H1 (cell line): ENCODE measurements around the gene AUH. TPM values are rescaled to one million over a fixed set of nuclear protein-coding genes. Genes with fewer than 3 reads are reported as not detected.

Experiments used
- CTCF ChIA-PET: fragments of 300-600 bp; sonication (Branson Sonifier 250); formaldehyde crosslinking; loops from one replicate; lab custom pipeline; 2021; ENCODE audit not compliant: partially characterized antibody; lab: Charles Lee
- POLR2A ChIA-PET: fragments of 300-600 bp; sonication (Branson Sonifier 250); formaldehyde crosslinking; loops from one replicate; lab custom pipeline; 2021; ENCODE audit warnings: inconsistent platforms; ENCODE audit not compliant: partially characterized antibody; lab: Charles Lee
- DNase-seq, 2 experiments: peaks; one replicate each; pipeline versions ENCODE4 v3.0.0 to v3.0.0-alpha.2; 2010 to 2022; ENCODE audit warnings: low spot score in 2 of 2, low read depth in 1 of 2, mixed read lengths in 1 of 2
- FAIRE-seq: peaks from 2 replicates; lab custom pipeline; 2011; peaks lifted over from hg19 to GRCh38; lab: Jason Lieb, UNC
- H2AFZ ChIP-seq: 2 replicates; pipeline ENCODE4 v1.8.1; 2012; ENCODE audit warnings: low read length, inconsistent platforms
- H2AK5ac ChIP-seq: 2 replicates; pipeline ENCODE4 v1.6.1; 2013; ENCODE audit warnings: low read depth, low read length
- H2BK120ac ChIP-seq: replicated peaks from 2 replicates; pipeline ENCODE3; 2013; ENCODE audit warnings: low read depth, low read length, inconsistent platforms
- H2BK12ac ChIP-seq: 2 replicates; pipeline ENCODE4 v1.6.1; 2013; ENCODE audit warnings: low read depth, low read length
- H2BK15ac ChIP-seq: 2 replicates; pipeline ENCODE4 v1.6.1; 2013; ENCODE audit warnings: low read length
- H2BK20ac ChIP-seq: 2 replicates; pipeline ENCODE4 v1.6.1; 2013; ENCODE audit warnings: low read length
- H2BK5ac ChIP-seq: 2 replicates; pipeline ENCODE4 v1.6.1; 2013; ENCODE audit warnings: low read depth, low read length
- H3K14ac ChIP-seq: 2 replicates; pipeline ENCODE4 v1.6.1; 2013; ENCODE audit warnings: inconsistent platforms; ENCODE audit not compliant: insufficient read length
- H3K18ac ChIP-seq: 2 replicates; pipeline ENCODE4 v1.6.1; 2013; ENCODE audit warnings: low read length; ENCODE audit errors: extremely low read depth
- H3K23ac ChIP-seq: 2 replicates; pipeline ENCODE4 v1.6.1; 2013; ENCODE audit warnings: inconsistent platforms; ENCODE audit not compliant: insufficient read length
- H3K23me2 ChIP-seq: 2 replicates; pipeline ENCODE4 v1.6.1; 2013; ENCODE audit warnings: low read depth, low read length
- H3K27ac ChIP-seq: 2 replicates; pipeline ENCODE4 v1.6.1; 2011; ENCODE audit warnings: low read depth, low read length, inconsistent platforms
- H3K27me3 ChIP-seq, 4 experiments: replicated peaks in 1 of 4; 1 replicate in 1 of 4; 2 replicates in 3 of 4; pipeline versions ENCODE4 v1.6.1 to v1.8.1; 2011 to 2013; ENCODE audit warnings: low read length in 3 of 4, mild to moderate bottlenecking in 3 of 4, inconsistent platforms in 2 of 4, mixed read lengths in 2 of 4, moderate library complexity in 1 of 4; ENCODE audit not compliant: control insufficient read depth in 3 of 4, insufficient read depth in 3 of 4; ENCODE audit errors: extremely low read depth in 1 of 4
- H3K36me3 ChIP-seq, 4 experiments: 2 replicates each; pipeline versions ENCODE4 v1.6.1 to v1.8.1; 2011 to 2013; ENCODE audit warnings: mild to moderate bottlenecking in 4 of 4, low read length in 3 of 4, moderate library complexity in 2 of 4, control low read depth in 1 of 4, inconsistent platforms in 1 of 4; ENCODE audit not compliant: insufficient read depth in 4 of 4, control insufficient read depth in 2 of 4
- H3K4ac ChIP-seq: replicated peaks from 2 replicates; pipeline ENCODE3; 2013; ENCODE audit warnings: low read length, low read depth, mixed read lengths, inconsistent platforms; ENCODE audit not compliant: insufficient read length
- H3K4me1 ChIP-seq, 4 experiments: replicated peaks in 1 of 4; 1 replicate in 1 of 4; 2 replicates in 3 of 4; pipeline versions ENCODE4 v1.6.1 to v1.8.1; 2011 to 2013; ENCODE audit warnings: low read length in 3 of 4, inconsistent platforms in 2 of 4, mixed read lengths in 1 of 4; ENCODE audit not compliant: insufficient read depth in 4 of 4, control insufficient read depth in 3 of 4
- H3K4me2 ChIP-seq, 2 experiments: 2 replicates each; pipeline versions ENCODE4 v1.6.1 to v1.8.1; 2011 to 2013; ENCODE audit warnings: low read depth in 2 of 2, low read length in 2 of 2, control low read depth in 1 of 2, inconsistent platforms in 1 of 2, mild to moderate bottlenecking in 1 of 2; ENCODE audit not compliant: insufficient read depth in 1 of 2
- H3K4me3 ChIP-seq, 4 experiments: fragments of 200-600, 300-600 bp in 1 of 4; sonication (generic), shearing (Covaris generic), sonication (Bioruptor Twin) in 1 of 4; 2 replicates each; pipeline versions ENCODE4 v1.5.1 to v1.8.1; 2011 to 2016; ENCODE audit warnings: low read length in 4 of 4, low read depth in 3 of 4, control low read depth in 2 of 4, inconsistent platforms in 2 of 4, mild to moderate bottlenecking in 2 of 4, mixed read lengths in 1 of 4, moderate library complexity in 1 of 4; ENCODE audit not compliant: insufficient read depth in 2 of 4; ENCODE audit errors: extremely low read depth in 1 of 4
- H3K56ac ChIP-seq: replicated peaks from 2 replicates; pipeline ENCODE3; 2013; ENCODE audit warnings: low read depth, mild to moderate bottlenecking, mixed read lengths, low read length, inconsistent platforms; ENCODE audit not compliant: insufficient read length
- H3K79me1 ChIP-seq: 2 replicates; pipeline ENCODE4 v1.6.1; 2013; ENCODE audit warnings: low read depth, low read length, control low read depth
- H3K79me2 ChIP-seq, 2 experiments: 2 replicates each; pipeline versions ENCODE4 v1.6.1 to v1.8.1; 2012 to 2013; ENCODE audit warnings: low read length in 2 of 2, mild to moderate bottlenecking in 2 of 2, inconsistent platforms in 1 of 2; ENCODE audit not compliant: insufficient read depth in 2 of 2, control insufficient read depth in 1 of 2
- H3K9ac ChIP-seq, 4 experiments: replicated peaks in 1 of 4; 1 replicate in 1 of 4; 2 replicates in 3 of 4; pipeline versions ENCODE4 v1.6.1 to v1.8.1; 2011 to 2013; ENCODE audit warnings: low read depth in 3 of 4, low read length in 3 of 4, control low read depth in 2 of 4, mild to moderate bottlenecking in 2 of 4, moderate library complexity in 2 of 4, inconsistent platforms in 1 of 4; ENCODE audit errors: extremely low read depth in 1 of 4
- H3K9me3 ChIP-seq, 2 experiments: 2 replicates each; pipeline versions ENCODE4 v1.6.1 to v1.8.1; 2012 to 2013; ENCODE audit warnings: mild to moderate bottlenecking in 2 of 2, moderate library complexity in 2 of 2, control low read depth in 1 of 2, inconsistent platforms in 1 of 2, low read depth in 1 of 2, low read length in 1 of 2, mixed read lengths in 1 of 2; ENCODE audit not compliant: insufficient read depth in 2 of 2
- H4K20me1 ChIP-seq, 2 experiments: replicated peaks in 1 of 2; 2 replicates each; pipeline versions ENCODE3 to v1.8.1; 2011 to 2013; ENCODE audit warnings: inconsistent platforms in 2 of 2, low read length in 2 of 2, mild to moderate bottlenecking in 1 of 2; ENCODE audit not compliant: insufficient read depth in 2 of 2, control insufficient read depth in 1 of 2
- H4K5ac ChIP-seq: 2 replicates; pipeline ENCODE4 v1.6.1; 2013; ENCODE audit warnings: low read length, low read depth, mixed read lengths, inconsistent platforms; ENCODE audit not compliant: insufficient read length
- H4K8ac ChIP-seq: 2 replicates; pipeline ENCODE4 v1.8.0; 2013; ENCODE audit warnings: mild to moderate bottlenecking, moderate library complexity, low read length, inconsistent platforms; ENCODE audit not compliant: insufficient read depth; ENCODE audit errors: extremely low read depth
- H4K91ac ChIP-seq: replicated peaks from 2 replicates; pipeline ENCODE3; 2013; ENCODE audit warnings: low read length, mixed read lengths, inconsistent platforms; ENCODE audit not compliant: insufficient read length
- CEBPB ChIP-seq: IDR thresholded peaks from 2 replicates; pipeline ENCODE4 v1.6.1; 2012; ENCODE audit warnings: low read depth, low read length
- GABPA ChIP-seq: IDR thresholded peaks from 2 replicates; pipeline ENCODE4 v1.6.1; 2011; ENCODE audit warnings: mild to moderate bottlenecking, low read length, moderate library complexity, borderline replicate concordance; ENCODE audit not compliant: insufficient read depth
- JUN ChIP-seq: IDR thresholded peaks from 2 replicates; pipeline ENCODE4 v1.6.1; 2011; ENCODE audit warnings: low read depth, mild to moderate bottlenecking, improper control_type of control experiment, low read length
- RAD21 ChIP-seq, 2 experiments: IDR thresholded peaks in 1 of 2; conservative IDR thresholded peaks in 1 of 2; 2 replicates each; pipeline ENCODE4 v1.6.1; 2011; ENCODE audit warnings: low read depth in 2 of 2, low read length in 2 of 2, improper control_type of control experiment in 1 of 2, inconsistent platforms in 1 of 2, mild to moderate bottlenecking in 1 of 2, moderate library complexity in 1 of 2
- SIX5 ChIP-seq: IDR thresholded peaks from 2 replicates; pipeline ENCODE4 v1.6.1; 2011; ENCODE audit warnings: mild to moderate bottlenecking, low read depth, low read length
- TCF12 ChIP-seq: IDR thresholded peaks from 2 replicates; pipeline ENCODE4 v1.6.1; 2011; ENCODE audit warnings: low read depth, mild to moderate bottlenecking, low read length
- ZNF274 ChIP-seq: IDR thresholded peaks from 2 replicates; pipeline ENCODE4 v1.7.0; 2012; ENCODE audit warnings: low read length, borderline replicate concordance; ENCODE audit errors: extremely low read depth
- WGBS, 2 experiments: shearing (Covaris generic) in 1 of 2; methylation state at CpG; one replicate each; pipeline versions ENCODE4 v1.1.6 to v1.1.7; 2013 to 2015; ENCODE audit warnings: low lambda C conversion rate in 2 of 2, mixed read lengths in 2 of 2, inconsistent platforms in 1 of 2, low coverage in 1 of 2, missing lambda C conversion rate in 1 of 2; ENCODE audit not compliant: insufficient replicate concordance in 2 of 2, insufficient coverage in 1 of 2, insufficient read length in 1 of 2; ENCODE audit errors: extremely low coverage in 1 of 2, missing lambda C conversion rate in 1 of 2; 5-methylcytosine and 5-hydroxymethylcytosine counted together
- polyA plus RNA-seq, 7 experiments: library from polyadenylated mRNA; depleted of rRNA in 3 of 7; stranded (reverse) in 5 of 7; unstranded in 2 of 7; fragments of >200 nt in 5 of 7; fragments of 200-250 nt in 2 of 7; gene quantifications; 1 replicate in 5 of 7; 2 replicates in 1 of 7; 4 replicates in 1 of 7; pipeline versions ENCODE4 v1.2.1 to v1.2.3, GENCODE V29; 2011 to 2013; ENCODE audit warnings: missing spikeins in 2 of 7, mixed read lengths in 2 of 7
- total RNA-seq: library from RNA; stranded (reverse); fragmentation: NEBNext Ultra II Directional; extraction: Animal tissue kit (Norgen Biotek cat#: 25700); gene quantifications from 2 replicates; pipeline ENCODE4 v1.2.1, GENCODE V29; 2021

AUH gene
- total and polyA plus RNA-seq, 2 of the 8 experiments (the other 6 are each of a cell fraction or from before 2014, with no cell fraction given) = 5.8 to 21.9 TPM

GRCh38 chr9:91261417-91261816 lies 100.3 kb downstream of the AUH start:
- H3K79me1 ChIP-seq = no peaks in the 10 kb centered on the region
- H2BK5ac ChIP-seq = no peak overlapping the region
- no peak overlapping the region for H3K4me2 ChIP-seq
- DNase-seq = no peak
- H4K5ac ChIP-seq = no peak overlapping the region
- ChIA-PET CTCF (no interaction called here), POLR2A (no interaction called here)
- no peak overlapping the region for H2BK15ac ChIP-seq
- H2AK5ac ChIP-seq = no peak overlapping the region
- no peaks in the 10 kb centered on the region for H3K9me3 ChIP-seq
- H3K79me2 ChIP-seq = no peaks in the 10 kb centered on the region
- H3K9ac ChIP-seq = no peak overlapping the region
- H3K23ac ChIP-seq = no peak overlapping the region
- H4K8ac ChIP-seq = no peak overlapping the region
- no peak overlapping the region for H2BK20ac ChIP-seq
- no peaks in the 10 kb centered on the region; a peak in 1 of 8 replicates for H3K36me3 ChIP-seq
- no peak for FAIRE-seq
- H2AFZ ChIP-seq = no peak overlapping the region
- H3K27ac ChIP-seq = no peak overlapping the region
- no peaks in the 10 kb centered on the region for H3K23me2 ChIP-seq
- no peak overlapping the region for H2BK12ac ChIP-seq
- no peak overlapping the region for H3K18ac ChIP-seq
- H3K4me1 ChIP-seq = no peaks in the 10 kb centered on the region
- H3K4ac ChIP-seq = no peak overlapping the region
- H3K4me3 ChIP-seq = no peak overlapping the region
- H4K91ac ChIP-seq = no peak overlapping the region
- no peak overlapping the region for H3K56ac ChIP-seq
- H3K14ac ChIP-seq = no peak overlapping the region
- H2BK120ac ChIP-seq = no peak overlapping the region
- no peaks in the 10 kb centered on the region for H4K20me1 ChIP-seq
- 83% methylated on average over 1 of the region's 1 CpG; no CpG with 5 or more reads in 1 of the 2 experiments for WGBS, 2 experiments
- no peaks in the 10 kb centered on the region for H3K27me3 ChIP-seq
- no peak for TF ChIP-seq ZNF274
- no peak for TF ChIP-seq SIX5
- TF ChIP-seq GABPA = no peak
- TF ChIP-seq RAD21 (IDR thresholded peaks at IDR 0.05 in 1 of 2, conservative IDR thresholded peaks at IDR 0.05 in 1 of 2; ENCODE audit: low read depth in 2 of 2, low read length in 2 of 2) = no peak
- no peak for TF ChIP-seq JUN
- TF ChIP-seq CEBPB = no peak
- TF ChIP-seq TCF12 = no peak
